HUDEP-2 (cell line): Measurements from ENCODE around the gene TM4SF1.

Source experiments
- DNase-seq, 76 experiments: peaks; one replicate each; lab custom pipeline; 2025; ENCODE audit not compliant: unreplicated experiment in 76 of 76; lab: John Stamatoyannopoulos, UW

The TM4SF1 gene

GRCh38 chr3:149377408-149378364, at the start of gene TM4SF1:
TSS of gene TM4SF1 (minus strand) at chr3:149377649. CDS start at chr3:149377547, 102 bp downstream.
- DNase-seq, result no peak

GRCh38 chr3:149426325-149426724, 48.9 kb upstream of the TM4SF1 start:
- DNase-seq, result no peak

- DNase-seq, result no peak
These were observed 47.5 kb upstream of the TM4SF1 start for GRCh38 chr3:149424918-149425317.

- DNase-seq, result no peak
These were observed 44.3 kb upstream of the TM4SF1 start for GRCh38 chr3:149421764-149422163.

- no peak for DNase-seq
These were observed 42.4 kb upstream of the TM4SF1 start for GRCh38 chr3:149419816-149420215.

- DNase-seq, result no peak
These were observed 40.3 kb upstream of the TM4SF1 start for GRCh38 chr3:149417727-149418126.

GRCh38 chr3:149417174-149417573, 39.7 kb upstream of the TM4SF1 start:
- no peak for DNase-seq

- DNase-seq, result no peak
These were observed 38.0 kb upstream of the TM4SF1 start for GRCh38 chr3:149415484-149415883.

- DNase-seq, result no peak
These were observed 37.2 kb upstream of the TM4SF1 start for GRCh38 chr3:149414557-149415231.

- no peak for DNase-seq
These were observed 34.1 kb upstream of the TM4SF1 start for GRCh38 chr3:149411583-149411982.

- DNase-seq, result no peak
These were observed 31.9 kb upstream of the TM4SF1 start for GRCh38 chr3:149409351-149409750.

- DNase-seq, result no peak
These were observed 30.4 kb upstream of the TM4SF1 start for GRCh38 chr3:149407898-149408297.

- DNase-seq, result no peak
These were observed 28.8 kb upstream of the TM4SF1 start for GRCh38 chr3:149406244-149406752.

GRCh38 chr3:149403443-149403842, 26.0 kb upstream of the TM4SF1 start:
- no peak for DNase-seq

GRCh38 chr3:149402481-149402880, 25.0 kb upstream of the TM4SF1 start:
- no peak for DNase-seq

GRCh38 chr3:149401926-149402310, 24.5 kb upstream of the TM4SF1 start:
- no peak for DNase-seq

GRCh38 chr3:149401212-149401925, 23.9 kb upstream of the TM4SF1 start:
- DNase-seq, result no peak

GRCh38 chr3:149400645-149401044, 23.2 kb upstream of the TM4SF1 start:
- DNase-seq, result no peak

- DNase-seq, result no peak
These were observed 20.8 kb upstream of the TM4SF1 start for GRCh38 chr3:149398296-149398695.

GRCh38 chr3:149397528-149397927, 20.1 kb upstream of the TM4SF1 start:
- DNase-seq, result no peak

GRCh38 chr3:149396476-149396875, 19.0 kb upstream of the TM4SF1 start:
- DNase-seq, result no peak
